CD14-positive monocyte (primary cell): ENCODE data around the gene HOXA5. TPM values are rescaled to one million over a fixed set of nuclear protein-coding genes. Genes with fewer than 3 reads are reported as not detected.

Experiments
- DNase-seq, 3 donors: peaks; one replicate each; pipeline ENCODE4 v3.0.0-alpha.2; 2011 to 2022
- H2AFZ ChIP-seq: 2 replicates; pipeline ENCODE4 v1.6.0; 2012; ENCODE audit warnings: mild to moderate bottlenecking, low read depth, low read length, inconsistent platforms; ENCODE audit not compliant: insufficient read depth, poor library complexity, severe bottlenecking
- H3K27ac ChIP-seq, 2 donors: 1 replicate in 1 of 2; 2 replicates in 1 of 2; pipeline ENCODE4 v1.5.1; 2012 to 2013; ENCODE audit warnings: low read length in 2 of 2, control low read depth in 1 of 2, inconsistent platforms in 1 of 2, low read depth in 1 of 2, mild to moderate bottlenecking in 1 of 2
- H3K27me3 ChIP-seq, 2 donors: one replicate each; pipeline versions ENCODE4 v1.6.0 to v1.6.1; 2011 to 2013; ENCODE audit warnings: low read length in 2 of 2; ENCODE audit not compliant: control insufficient read depth in 2 of 2, insufficient read depth in 2 of 2
- H3K36me3 ChIP-seq, 2 donors: replicated peaks in 1 of 2; 1 replicate in 1 of 2; 2 replicates in 1 of 2; pipeline versions ENCODE4 v1.5.1 to v1.6.1; 2012 to 2013; ENCODE audit warnings: low read length in 2 of 2, control low read depth in 1 of 2, inconsistent platforms in 1 of 2, mild to moderate bottlenecking in 1 of 2; ENCODE audit not compliant: insufficient read depth in 2 of 2, control insufficient read depth in 1 of 2
- H3K4me1 ChIP-seq, 2 donors: 1 replicate in 1 of 2; 2 replicates in 1 of 2; pipeline versions ENCODE4 v1.5.1 to v1.6.1; 2012 to 2013; ENCODE audit warnings: low read length in 2 of 2, control low read depth in 1 of 2, inconsistent platforms in 1 of 2, mild to moderate bottlenecking in 1 of 2, moderate library complexity in 1 of 2; ENCODE audit not compliant: insufficient read depth in 2 of 2, control insufficient read depth in 1 of 2
- H3K4me2 ChIP-seq: replicated peaks from 2 replicates; pipeline ENCODE3; 2012; ENCODE audit warnings: low read length, moderate library complexity, mild to moderate bottlenecking; ENCODE audit not compliant: poor library complexity, severe bottlenecking; ENCODE audit errors: extremely low read depth
- H3K4me3 ChIP-seq, 3 experiments: fragments of 200-600 bp in 1 of 3; sonication (generic) in 1 of 3; replicated peaks in 1 of 3; 1 replicate in 2 of 3; 2 replicates in 1 of 3; pipeline ENCODE4 v1.5.1; 2011 to 2013; ENCODE audit warnings: low read length in 3 of 3, mild to moderate bottlenecking in 3 of 3, control low read depth in 2 of 3, low read depth in 2 of 3, inconsistent platforms in 1 of 3, moderate library complexity in 1 of 3
- H3K79me2 ChIP-seq: 2 replicates; pipeline ENCODE4 v1.6.0; 2012; ENCODE audit warnings: mild to moderate bottlenecking, control low read depth, inconsistent platforms, low read length, moderate library complexity; ENCODE audit not compliant: insufficient read depth
- H3K9ac ChIP-seq: 2 replicates; pipeline ENCODE4 v1.6.0; 2017; ENCODE audit warnings: low read length, mild to moderate bottlenecking; ENCODE audit not compliant: insufficient read depth, poor library complexity, severe bottlenecking
- H3K9me3 ChIP-seq, 2 donors: replicated peaks in 1 of 2; 1 replicate in 1 of 2; 2 replicates in 1 of 2; pipeline versions ENCODE4 v1.5.1 to v1.6.1; 2012 to 2013; ENCODE audit warnings: low read length in 2 of 2, control low read depth in 1 of 2; ENCODE audit not compliant: control insufficient read depth in 1 of 2, insufficient read depth in 1 of 2
- H4K20me1 ChIP-seq: 2 replicates; pipeline ENCODE4 v1.6.0; 2012; ENCODE audit warnings: mild to moderate bottlenecking, low read length, control low read depth, moderate library complexity; ENCODE audit not compliant: insufficient read depth
- H3K27ac Mint-ChIP-seq, 7 donors: one replicate each; pipeline ENCODE4 v1.8.0; 2020; ENCODE audit warnings: mild to moderate bottlenecking in 7 of 7, mixed read lengths in 7 of 7, moderate library complexity in 6 of 7, inconsistent platforms in 2 of 7
- H3K27me3 Mint-ChIP-seq, 3 donors: one replicate each; pipeline ENCODE4 v1.8.0; 2021 to 2022; ENCODE audit warnings: low read depth in 3 of 3, mild to moderate bottlenecking in 3 of 3, mixed read lengths in 3 of 3, moderate library complexity in 3 of 3, inconsistent platforms in 1 of 3
- H3K36me3 Mint-ChIP-seq, 2 donors: one replicate each; pipeline ENCODE4 v1.8.0; 2020; ENCODE audit warnings: mixed read lengths in 2 of 2, inconsistent platforms in 1 of 2, mild to moderate bottlenecking in 1 of 2
- H3K4me1 Mint-ChIP-seq: one replicate; pipeline ENCODE4 v1.8.0; 2020; ENCODE audit warnings: mild to moderate bottlenecking, mixed read lengths
- H3K4me3 Mint-ChIP-seq, 2 donors: one replicate each; pipeline ENCODE4 v1.8.0; 2020; ENCODE audit warnings: mild to moderate bottlenecking in 2 of 2, mixed read lengths in 2 of 2, moderate library complexity in 1 of 2
- H3K9me3 Mint-ChIP-seq, 7 donors: one replicate each; pipeline ENCODE4 v1.8.0; 2020 to 2022; ENCODE audit warnings: mixed read lengths in 7 of 7, mild to moderate bottlenecking in 6 of 7, moderate library complexity in 6 of 7, inconsistent platforms in 2 of 7
- CTCF ChIP-seq: fragments of 200-600 bp; IDR thresholded peaks from one replicate; pipeline ENCODE4 v1.8.0; 2022; ENCODE audit warnings: antibody characterized with exemption, mild to moderate bottlenecking
- WGBS: methylation state at CpG from one replicate; pipeline ENCODE4 v1.1.5; 2013; ENCODE audit warnings: missing lambda C conversion rate; ENCODE audit not compliant: insufficient coverage; 5-methylcytosine and 5-hydroxymethylcytosine counted together
- intact Hi-C, 2 donors: fragments of 100-400 bp; cut with micrococcal nuclease; formaldehyde crosslinking; loops; one replicate each; pipeline versions ENCODE4 v1.15.0 to v1.15.1; 2023
- polyA plus RNA-seq, 3 donors: library from polyadenylated mRNA; depleted of rRNA in 1 of 3; unstranded in 2 of 3; stranded (reverse) in 1 of 3; fragments of 300-500 nt in 2 of 3; fragments of >200 nt in 1 of 3; fragmentation: Illumina TruSeq in 2 of 3; gene quantifications; 1 replicate in 2 of 3; 2 replicates in 1 of 3; pipeline ENCODE4 v1.2.3, GENCODE V29; 2012 to 2021

The HOXA5 gene
- polyA plus RNA-seq, 3 donors = 0.85 to 3.0 (median 1.8) TPM

GRCh38 chr7:27154901-27155815 lies 11.7 kb upstream of the HOXA5 start:
- Histone ChIP-seq H3K36me3 (no peaks in the 10 kb centered on the region), H3K27me3 (peaks cover 94 to 100% of the 10 kb centered on the region in 2 donors), H3K79me2 (no peaks in the 10 kb centered on the region), H3K4me1 (peaks cover 61 to 64% of the 10 kb centered on the region in 2 donors), H3K4me2 (peak overlapping the region; percentile 63), H3K9ac (no peak overlapping the region), H3K9me3 (peaks cover 4 to 73% of the 10 kb centered on the region in 2 donors), H2AFZ (no peak overlapping the region), H3K4me3 (peak overlapping the region in 1 of 3 experiments; percentile 53), H3K27ac (no peak overlapping the region), H4K20me1 (no peaks in the 10 kb centered on the region)
- Mint-ChIP-seq H3K27me3 (peaks cover 93 to 100% (median 100%) of the 10 kb centered on the region in 3 donors), H3K36me3 (peaks cover 12 to 31% of the 10 kb centered on the region in 2 donors), H3K4me1 (peaks cover 73% of the 10 kb centered on the region), H3K9me3 (peaks cover 0 to 72% (median 28%) of the 10 kb centered on the region in 7 donors), H3K27ac (peak overlapping the region in 1 of 7 donors; percentile 61), H3K4me3 (peak overlapping the region; percentile 55 to 93)
- intact Hi-C loops = loop anchor here (5.0 kb wide), 3 partner anchors 32 to 1293 kb away; partner anchors contain the start of genes HOXA11 (in 2 of the 2) and HOXA1 (in 1 of the 2)
- WGBS = under 1% methylated on average over 35 of the region's 48 CpGs
- TF ChIP-seq CTCF = no peak
- DNase-seq = no peak

GRCh38 chr7:27154369-27154768 lies 10.9 kb upstream of the HOXA5 start:
- Histone ChIP-seq H3K4me1 (peaks cover 57 to 60% of the 10 kb centered on the region in 2 donors), H3K9me3 (peaks cover 4 to 71% of the 10 kb centered on the region in 2 donors), H3K27ac (no peak overlapping the region), H3K4me2 (peak overlapping the region; percentile 36), H2AFZ (no peak overlapping the region), H3K27me3 (peaks cover 94 to 100% of the 10 kb centered on the region in 2 donors), H3K9ac (no peak overlapping the region), H4K20me1 (no peaks in the 10 kb centered on the region), H3K79me2 (no peaks in the 10 kb centered on the region), H3K4me3 (no peak overlapping the region), H3K36me3 (no peaks in the 10 kb centered on the region)
- peaks cover 68% of the 10 kb centered on the region for H3K4me1 Mint-ChIP-seq
- DNase-seq = no peak
- 72% methylated on average over 7 of the region's 10 CpGs for WGBS
- no peak overlapping the region for H3K27ac Mint-ChIP-seq
- peaks cover 93 to 100% (median 100%) of the 10 kb centered on the region in 3 donors for H3K27me3 Mint-ChIP-seq
- no peak for TF ChIP-seq CTCF
- peaks cover 0 to 68% (median 28%) of the 10 kb centered on the region in 7 donors for H3K9me3 Mint-ChIP-seq
- peaks cover 12 to 27% of the 10 kb centered on the region in 2 donors for H3K36me3 Mint-ChIP-seq
- H3K4me3 Mint-ChIP-seq = peak overlapping the region in 1 of 2 donors; percentile 93
- intact Hi-C loops = loop anchor here (5.0 kb wide), 2 partner anchors 33 to 1292 kb away; partner anchors contain the start of gene HOXA11 (in 2 of the 2)
